Islet precursor cell (in vitro differentiated cells): Measurements from ENCODE around the gene DHX15.

Experiments
- DNase-seq: peaks from one replicate; pipeline ENCODE4 v3.0.0-alpha.2; 2018

DHX15 gene

GRCh38 chr4:24537025-24537424, 47.3 kb downstream of the DHX15 start:
- DNase-seq, result no peak

GRCh38 chr4:24535399-24535798, 49.0 kb downstream of the DHX15 start:
- no peak for DNase-seq

GRCh38 chr4:24533364-24533763, 51.0 kb downstream of the DHX15 start:
- DNase-seq, result no peak

GRCh38 chr4:24529555-24529954, 54.8 kb downstream of the DHX15 start:
- no peak for DNase-seq

DNA sequence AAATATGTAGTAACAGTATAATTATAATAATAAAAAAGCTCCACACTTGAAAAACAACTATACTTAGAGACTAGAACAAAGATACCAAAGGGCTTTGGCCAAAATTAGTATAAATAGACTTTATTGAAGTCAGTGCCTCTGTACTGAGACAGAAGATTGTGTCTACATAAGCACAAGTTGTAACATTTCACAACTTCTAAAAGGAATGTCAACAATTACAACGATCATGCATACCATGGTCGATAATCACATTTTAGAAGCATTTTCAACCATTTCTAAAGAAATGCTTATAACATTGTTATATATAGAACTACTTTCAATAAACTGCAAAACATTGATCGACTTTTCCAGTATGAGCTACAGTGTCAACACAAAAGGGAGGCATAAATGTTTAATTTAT, 57.0 kb downstream of the DHX15 start:
- DNase-seq, result no peak

- DNase-seq, result no peak
Measured at GRCh38 chr4:24521544-24521943, 62.8 kb downstream of the DHX15 start.

GRCh38 chr4:24519649-24520048, 64.7 kb downstream of the DHX15 start:
- DNase-seq, result no peak

DNA sequence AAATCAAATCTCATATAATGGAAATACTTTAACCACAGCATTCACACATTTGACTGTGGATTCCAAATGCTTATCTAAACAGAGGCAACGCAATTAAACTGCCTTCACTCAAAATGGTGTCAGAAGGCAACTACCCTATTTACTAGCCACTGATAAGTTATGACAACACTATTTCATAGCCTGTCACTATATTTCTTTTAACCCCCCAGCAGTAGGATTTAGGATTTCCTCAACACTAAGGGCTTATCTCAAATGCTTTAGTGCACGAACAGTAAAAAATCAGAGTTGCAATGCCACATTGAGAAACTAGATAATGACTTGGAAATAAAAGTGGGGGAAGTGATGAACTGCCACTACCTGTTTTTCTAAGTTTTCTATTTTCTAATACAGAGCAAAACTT, 66.7 kb downstream of the DHX15 start:
- no peak for DNase-seq

DNA sequence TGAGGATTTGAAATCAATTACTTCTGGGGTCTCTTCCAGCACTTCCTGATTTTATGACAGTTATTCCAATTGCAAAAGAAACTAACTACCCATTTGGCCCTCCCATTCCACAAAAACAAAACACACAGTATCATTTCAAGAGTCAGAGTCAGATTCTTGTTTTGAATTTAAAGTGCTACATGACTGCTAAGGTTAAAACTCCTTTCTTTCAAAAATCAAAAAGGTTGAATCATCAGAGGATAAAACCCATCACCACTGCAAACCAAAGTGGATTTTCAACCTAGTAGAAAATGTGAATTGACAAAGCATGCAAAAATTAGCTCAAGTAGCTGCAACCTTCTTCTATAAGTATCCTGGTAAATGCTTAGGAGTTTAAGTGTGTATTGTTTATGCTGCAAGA, 67.4 kb downstream of the DHX15 start:
- DNase-seq, result no peak

DNA sequence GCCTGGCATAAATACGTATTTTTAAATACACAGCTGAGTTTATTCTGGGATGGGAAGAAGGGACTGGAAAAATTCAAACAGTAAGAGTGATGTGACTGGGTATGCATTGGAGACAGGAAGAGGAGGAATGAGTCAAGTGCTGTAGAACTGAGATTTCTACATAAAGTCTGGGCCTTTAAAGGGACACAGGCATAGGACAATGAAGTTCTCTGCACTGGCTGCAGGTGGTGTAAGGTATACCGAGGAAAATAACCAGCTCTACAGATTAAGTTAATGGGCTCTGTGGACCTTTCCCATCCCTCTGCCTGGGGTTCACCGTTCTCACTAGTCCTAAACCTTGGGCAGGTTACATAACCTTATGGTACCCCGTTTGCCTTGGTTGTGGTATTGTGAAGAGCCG, 68.7 kb downstream of the DHX15 start:
- DNase-seq, result no peak

- DNase-seq, result no peak
Measured at GRCh38 chr4:24514808-24515207, 69.5 kb downstream of the DHX15 start.

GRCh38 chr4:24513718-24514117, 70.6 kb downstream of the DHX15 start:
- DNase-seq, result no peak

GRCh38 chr4:24511371-24512063, 72.8 kb downstream of the DHX15 start:
- DNase-seq, result no peak

- DNase-seq, result no peak
Measured at GRCh38 chr4:24510091-24510490, 74.3 kb downstream of the DHX15 start.

GRCh38 chr4:24508541-24508940, 75.8 kb downstream of the DHX15 start:
- no peak for DNase-seq

- DNase-seq, result no peak
Measured at GRCh38 chr4:24507439-24507838, 76.9 kb downstream of the DHX15 start.

DNA sequence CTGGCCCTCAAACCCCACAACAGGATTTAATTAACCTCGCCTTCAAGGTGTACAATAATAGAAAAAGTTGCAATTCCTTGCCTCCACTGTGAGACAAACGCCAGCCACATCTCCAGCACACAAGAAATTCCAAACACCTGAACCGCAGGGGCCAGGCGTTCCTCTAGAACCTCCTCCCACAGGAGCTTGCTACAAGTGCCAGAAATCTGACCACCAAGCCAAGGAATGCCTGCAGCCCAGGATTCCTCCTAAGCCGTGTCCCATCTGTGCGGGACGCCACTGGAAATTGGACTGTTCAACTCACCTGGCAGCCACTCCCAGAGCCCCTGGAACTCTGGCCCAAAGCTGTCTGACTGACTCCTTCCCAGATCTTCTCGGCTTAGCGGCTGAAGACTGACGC, 81.3 kb downstream of the DHX15 start:
- peak; percentile 71 for DNase-seq

- no peak for DNase-seq
Measured at GRCh38 chr4:24497221-24497620, 87.1 kb downstream of the DHX15 start.

- no peak for DNase-seq
Measured at GRCh38 chr4:24496597-24496996, 87.8 kb downstream of the DHX15 start.

DNA sequence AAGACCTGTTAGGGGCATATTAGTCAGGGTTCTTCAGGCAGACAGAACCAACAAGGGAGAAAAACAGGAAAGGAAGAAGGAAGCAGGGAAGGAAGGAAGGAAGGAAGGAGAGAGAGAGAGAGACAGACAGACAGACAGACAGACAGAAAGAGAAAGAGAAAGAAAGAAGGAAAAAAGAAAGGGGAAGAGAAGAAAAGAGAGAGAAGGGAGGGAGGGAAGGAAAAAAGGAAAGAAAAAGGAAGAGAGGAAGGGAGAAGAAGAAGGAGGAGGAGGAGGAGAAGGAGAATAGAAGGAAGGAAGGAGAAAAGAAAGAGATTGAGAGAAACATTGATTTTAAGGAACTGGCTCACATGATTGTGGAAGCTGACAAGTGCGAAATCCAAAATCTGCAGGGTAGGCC, 89.0 kb downstream of the DHX15 start:
- DNase-seq, result no peak

DNA sequence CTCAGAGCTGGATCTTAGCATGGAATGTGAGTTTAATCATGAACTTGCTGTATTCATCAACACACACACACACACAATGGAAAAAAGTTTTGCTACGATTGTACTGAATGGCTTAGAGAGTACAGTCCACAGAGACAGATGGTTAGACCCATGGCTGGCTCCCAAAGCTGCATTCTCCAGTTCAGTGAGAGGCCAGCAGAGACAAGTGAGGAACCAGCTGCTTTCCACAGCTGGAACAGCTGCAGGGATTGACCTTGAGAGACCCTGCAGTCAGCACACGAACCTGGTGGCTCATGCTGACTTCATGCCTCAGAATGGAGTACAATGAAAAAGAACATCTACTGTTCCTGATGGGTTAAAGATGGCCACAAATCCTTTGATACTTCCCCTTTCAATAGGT, 94.5 kb downstream of the DHX15 start:
- DNase-seq, result no peak

DNA sequence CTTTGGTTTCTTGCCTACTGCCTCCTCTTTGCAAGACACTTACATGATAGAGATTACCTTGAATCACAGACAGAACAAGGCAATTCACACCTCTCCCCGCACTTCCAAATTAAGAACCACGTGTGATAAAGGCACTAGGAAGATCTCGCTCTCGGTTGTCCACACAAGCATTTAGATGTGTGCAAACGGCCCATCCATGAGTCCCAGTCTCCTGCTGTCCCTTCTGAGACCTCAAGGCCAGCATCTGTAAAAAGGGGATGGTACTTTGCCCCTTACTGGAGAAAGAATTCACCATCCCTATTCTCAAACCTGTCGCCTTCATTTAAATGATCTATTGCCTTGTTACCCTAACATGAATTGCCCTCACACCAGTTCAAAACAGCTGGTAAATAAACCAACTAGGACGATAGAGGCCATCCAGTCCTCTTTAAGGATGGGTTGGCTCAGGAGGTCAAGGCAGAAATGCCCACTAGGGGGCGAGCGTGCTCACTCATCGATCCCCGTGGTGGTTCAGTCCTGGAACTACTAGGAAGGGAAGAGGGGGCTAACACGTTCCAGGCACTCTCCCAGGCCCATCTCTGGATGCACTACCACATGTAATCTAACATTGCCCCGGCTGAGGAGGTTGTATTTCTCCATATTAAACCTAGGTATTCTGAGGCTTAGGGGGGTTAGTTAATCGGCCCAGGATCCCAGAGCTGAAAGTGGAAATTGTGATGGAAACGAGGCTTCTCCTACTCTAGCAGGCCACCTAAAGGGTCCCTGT, 95.8 kb downstream of the DHX15 start:
- DNase-seq, result peak; percentile 84

DNA sequence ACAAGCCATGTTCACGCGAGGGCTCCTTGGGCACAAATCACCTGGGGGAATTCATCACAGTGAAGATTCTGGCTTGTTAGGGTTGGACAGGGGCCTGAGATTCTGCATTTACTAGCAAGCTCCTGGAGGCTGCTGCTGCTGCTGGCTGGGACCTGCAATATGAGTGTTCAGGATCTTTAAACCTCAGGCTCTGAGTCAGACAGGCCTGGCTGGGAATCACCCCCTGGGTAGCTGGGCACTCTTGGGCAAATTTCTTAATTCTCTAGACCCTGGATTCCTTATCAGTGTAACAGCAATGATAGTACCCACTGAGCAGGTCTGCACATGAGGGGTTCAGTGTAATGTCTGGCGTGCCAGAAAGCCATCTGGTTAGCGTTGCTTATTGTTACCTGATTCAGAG, 101.5 kb downstream of the DHX15 start:
- no peak for DNase-seq

DNA sequence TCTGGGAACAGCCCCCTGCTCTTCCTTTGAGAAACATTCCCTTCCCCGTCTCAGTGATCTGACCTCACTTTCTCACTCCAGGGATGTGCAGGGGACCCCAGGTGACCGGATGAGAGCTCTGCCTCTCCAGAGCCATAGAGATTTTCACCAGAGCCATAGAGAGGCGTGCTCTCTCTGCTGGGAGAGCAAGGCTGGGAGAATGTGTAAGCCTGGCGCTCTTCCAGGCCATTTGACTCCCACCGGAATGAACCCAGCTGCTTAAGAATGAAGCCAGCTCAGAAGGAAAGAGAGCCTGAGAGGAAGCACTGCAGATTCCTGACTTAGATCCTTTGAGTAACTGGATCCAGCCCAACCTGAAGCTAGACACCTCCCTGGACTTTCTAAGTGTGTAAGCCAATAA, 106.4 kb downstream of the DHX15 start:
- DNase-seq, result no peak
